Stimulated activated CD8-positive, alpha-beta memory T cell treated with anti-CD3 and anti-CD28 coated beads, Interleukin-4, amount 100 ng/mL, for 4 hours (primary cell): ENCODE data around the gene MROH9.
"Not testable (repeated sequence)": the region's sequence is repeated elsewhere in the genome, so short reads cannot be mapped to it uniquely, and the experiment has no call there.

Experiments
- DNase-seq, 2 donors: peaks; one replicate each; pipeline ENCODE4 v3.0.0-alpha.2; 2020; ENCODE audit warnings: low read depth in 2 of 2, low spot score in 1 of 2

The MROH9 gene, protein sequence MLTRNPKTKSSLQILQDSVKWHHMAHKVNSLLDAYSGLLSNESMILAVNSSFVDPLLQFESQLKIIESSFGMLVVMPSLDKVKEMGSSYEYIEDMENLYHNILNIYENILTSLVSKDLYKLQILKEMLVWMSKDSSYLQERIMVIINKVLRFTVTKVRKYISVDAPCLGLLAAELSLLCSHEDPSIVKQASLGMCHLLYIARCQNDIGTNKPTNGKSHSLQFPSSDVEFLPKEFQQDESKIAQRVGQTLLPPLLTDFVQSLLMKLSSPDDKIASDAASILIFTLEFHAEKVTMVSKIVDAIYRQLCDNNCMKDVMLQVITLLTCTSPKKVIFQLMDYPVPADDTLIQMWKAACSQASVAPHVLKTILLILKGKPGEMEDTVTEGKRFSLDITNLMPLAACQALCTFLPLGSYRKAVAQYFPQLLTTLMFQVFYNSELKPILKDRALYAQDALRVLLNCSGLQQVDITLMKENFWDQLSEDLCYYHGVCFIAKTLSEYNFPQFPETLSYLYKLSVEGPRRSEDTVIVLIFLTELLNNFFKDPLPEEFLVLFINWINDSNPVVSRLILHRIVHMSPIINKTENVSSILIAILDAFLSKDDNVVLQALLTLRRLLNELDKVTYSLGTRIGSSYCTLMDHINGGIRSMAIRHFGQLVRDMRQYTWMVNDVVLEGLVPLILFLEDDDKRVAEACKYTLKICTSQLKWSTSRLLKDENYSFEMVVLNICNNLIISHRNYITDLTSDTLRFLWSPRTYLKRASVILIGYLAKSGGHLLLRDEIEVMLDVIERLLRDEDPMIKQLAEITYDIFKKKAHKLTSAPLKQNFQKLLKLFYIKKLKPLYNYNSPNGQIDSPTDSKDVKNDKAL

DNA sequence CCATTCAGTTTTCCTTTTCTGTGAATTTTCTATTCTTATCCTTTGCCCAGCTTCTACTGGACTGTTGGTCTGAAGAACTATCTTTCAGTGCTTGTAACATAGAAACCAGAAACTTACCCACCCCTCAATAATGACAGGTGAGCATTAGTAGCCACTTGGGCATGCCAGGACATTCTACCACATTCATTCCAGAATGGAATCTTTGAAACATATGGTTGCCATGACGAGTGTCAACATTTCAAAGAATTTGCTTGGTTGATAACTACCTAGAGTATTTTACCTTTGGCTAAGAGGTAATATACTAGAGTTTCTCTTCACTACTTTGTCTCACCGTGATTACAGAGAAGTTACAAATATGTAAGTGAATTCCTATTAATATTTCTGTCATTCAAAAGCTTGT, at the start of gene MROH9:
MROH9 (plus strand) TSS at position 304 of the 400 bp plus-strand sequence. CDS start 10,023 bp downstream, outside the sequence.
- no peak for DNase-seq

DNA sequence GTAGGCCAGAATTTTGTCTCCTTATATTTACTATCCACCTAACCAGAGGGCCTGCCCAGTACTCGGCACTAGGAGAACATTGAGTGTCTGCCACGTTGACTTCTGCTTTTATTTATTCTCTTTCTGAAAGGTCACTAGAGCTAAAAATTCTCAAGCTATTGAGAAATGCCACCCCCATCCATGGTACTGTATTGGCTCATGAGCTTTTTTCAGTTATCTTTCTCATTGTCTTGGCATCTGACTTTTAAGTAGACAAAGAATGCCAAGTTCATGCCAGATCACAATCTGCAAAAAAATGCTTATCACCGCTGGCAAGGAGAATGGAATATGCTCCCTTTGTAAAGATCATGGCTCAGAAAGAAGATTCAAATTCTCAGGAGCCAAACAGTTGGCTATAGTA, 49.8 kb upstream of the MROH9 start:
- DNase-seq: no peak

GRCh38 chr1:170886460-170886859, 48.9 kb upstream of the MROH9 start:
- no peak for DNase-seq

GRCh38 chr1:170887726-170888125, 47.6 kb upstream of the MROH9 start:
- no peak for DNase-seq

DNA sequence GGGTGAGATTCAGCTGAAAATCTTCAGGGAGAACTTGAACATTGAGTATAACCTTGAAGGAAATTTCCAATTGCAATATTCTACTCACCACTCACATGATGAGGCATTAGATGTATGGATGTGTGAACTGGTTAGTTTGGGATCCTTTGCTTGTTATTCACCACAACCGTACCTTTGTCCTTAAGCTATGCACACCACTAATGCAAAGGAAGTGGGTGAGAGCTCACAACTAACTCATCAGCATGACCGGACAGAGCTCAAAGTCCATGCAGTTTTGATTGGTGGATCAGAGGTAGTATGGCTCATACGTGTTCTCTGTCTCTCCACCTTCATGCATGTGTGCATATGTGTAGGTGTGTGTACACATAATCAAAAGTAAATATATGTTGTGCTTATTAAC, 43.5 kb upstream of the MROH9 start:
- DNase-seq: no peak

DNA sequence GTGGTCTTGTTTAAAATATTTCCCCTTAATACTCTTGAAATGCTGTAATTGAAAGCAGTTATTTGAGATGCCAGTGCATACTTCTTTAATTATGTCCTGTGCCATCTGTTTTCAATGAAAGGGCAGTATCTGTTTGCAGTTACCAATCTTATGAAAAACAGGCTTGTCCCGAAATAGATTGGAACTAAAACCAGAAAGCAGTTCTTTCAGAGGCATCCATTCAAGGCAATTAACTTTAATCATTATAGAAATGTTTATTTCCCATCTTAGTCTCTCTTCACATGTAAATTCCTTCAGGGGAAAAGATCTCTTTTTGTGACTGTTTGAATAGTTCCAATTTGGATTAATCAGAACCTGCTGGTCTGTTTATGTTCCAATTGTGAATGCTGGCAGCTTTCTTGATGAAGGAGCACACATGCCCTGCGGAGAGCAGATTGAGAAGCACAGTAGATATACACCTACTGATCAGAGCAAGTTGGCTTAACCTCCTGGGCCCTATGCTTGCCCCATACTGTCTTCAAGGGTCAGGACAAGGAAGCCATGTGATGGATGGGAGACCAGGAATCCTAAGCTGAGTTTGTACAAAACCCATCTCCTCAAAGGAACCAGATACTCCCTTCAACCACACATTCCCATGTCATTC, 41.6 kb upstream of the MROH9 start:
- no peak for DNase-seq

DNA sequence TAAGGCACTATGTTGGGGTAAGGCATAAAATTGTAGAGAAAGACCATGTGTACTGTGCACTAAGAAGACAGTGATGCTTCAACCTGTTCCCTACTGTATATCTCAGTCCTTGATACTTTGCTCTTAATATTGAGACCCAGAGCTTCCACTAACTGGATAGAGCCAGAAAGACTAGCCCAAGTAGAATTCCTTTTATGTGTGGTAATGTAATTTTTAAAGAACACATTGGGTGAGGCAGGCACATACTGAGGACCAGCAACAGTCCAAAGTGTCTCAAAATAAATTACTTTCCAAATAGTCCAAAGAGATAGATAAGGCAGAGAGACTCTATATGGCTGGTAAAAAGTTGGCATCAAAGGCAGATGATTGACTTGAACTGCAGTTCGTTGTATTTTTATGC, 31.4 kb upstream of the MROH9 start:
- no peak for DNase-seq

- DNase-seq: no peak
Observed at GRCh38 chr1:170908942-170909341, 26.4 kb upstream of the MROH9 start.

- no peak for DNase-seq
Observed at GRCh38 chr1:170910273-170910672, 25.1 kb upstream of the MROH9 start.

GRCh38 chr1:170917373-170917772, 18.0 kb upstream of the MROH9 start:
- DNase-seq: no peak

DNA sequence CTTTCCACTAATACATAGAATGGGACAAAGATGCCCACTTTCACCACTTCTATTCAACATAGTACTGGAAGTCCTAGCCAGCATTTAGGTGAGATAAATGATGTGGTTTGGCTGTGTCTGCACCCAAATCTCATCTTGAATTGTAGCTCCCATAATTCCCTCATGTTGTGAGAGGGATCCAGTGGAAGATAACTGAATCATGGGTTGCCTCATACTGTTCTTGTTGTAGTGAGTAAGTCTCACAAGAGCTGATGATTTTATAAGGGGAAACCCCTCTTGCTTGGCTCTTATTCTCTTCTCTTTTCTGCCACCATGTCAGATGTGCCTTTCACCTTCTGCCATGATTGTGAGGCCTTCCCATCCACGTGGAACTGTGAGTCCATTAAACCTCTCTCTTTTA, 10.7 kb upstream of the MROH9 start:
- not testable (repeated sequence) for DNase-seq

DNA sequence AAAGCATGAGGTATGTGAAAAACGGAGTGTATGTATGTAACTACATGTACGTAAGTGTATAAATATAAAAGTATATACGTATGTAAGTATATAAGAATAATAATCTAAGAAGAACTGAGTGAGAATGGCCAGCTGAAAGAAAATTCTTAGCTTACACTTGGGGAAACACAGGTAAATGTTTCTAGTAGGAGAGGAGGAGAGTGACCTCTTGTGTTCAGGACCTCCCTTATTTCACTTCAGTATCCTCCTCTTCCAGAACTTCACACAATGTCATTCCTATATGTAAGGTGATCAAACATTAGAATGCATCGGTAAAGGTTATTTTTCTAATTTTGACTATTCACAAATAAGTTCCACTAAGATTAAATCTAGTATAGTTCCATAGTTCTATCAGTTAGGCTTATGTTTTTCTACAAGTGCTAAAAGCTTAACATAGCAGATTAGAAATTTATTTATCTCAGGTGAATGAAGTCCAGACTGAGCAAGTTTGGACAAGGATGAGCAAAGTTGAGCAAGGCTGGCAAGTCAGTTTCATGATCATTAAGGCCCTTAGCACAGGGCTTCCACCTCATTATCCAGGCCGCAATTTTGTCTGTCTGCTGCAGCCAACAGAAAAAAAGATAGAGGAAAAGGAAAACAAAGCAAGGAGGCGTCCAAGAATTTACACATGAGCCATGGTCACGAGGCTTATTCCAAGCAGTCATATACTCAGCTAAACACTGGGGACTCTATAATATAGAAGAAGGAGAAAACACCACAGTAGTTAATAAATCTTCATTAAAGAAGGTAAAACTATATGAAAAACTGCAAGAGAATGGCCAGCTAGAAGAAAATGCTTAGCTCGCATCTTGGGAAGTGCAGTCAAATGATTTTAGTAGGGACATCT, 7.1 kb upstream of the MROH9 start:
- no peak for DNase-seq

GRCh38 chr1:170929412-170929834, 5.9 kb upstream of the MROH9 start:
- no peak for DNase-seq

DNA sequence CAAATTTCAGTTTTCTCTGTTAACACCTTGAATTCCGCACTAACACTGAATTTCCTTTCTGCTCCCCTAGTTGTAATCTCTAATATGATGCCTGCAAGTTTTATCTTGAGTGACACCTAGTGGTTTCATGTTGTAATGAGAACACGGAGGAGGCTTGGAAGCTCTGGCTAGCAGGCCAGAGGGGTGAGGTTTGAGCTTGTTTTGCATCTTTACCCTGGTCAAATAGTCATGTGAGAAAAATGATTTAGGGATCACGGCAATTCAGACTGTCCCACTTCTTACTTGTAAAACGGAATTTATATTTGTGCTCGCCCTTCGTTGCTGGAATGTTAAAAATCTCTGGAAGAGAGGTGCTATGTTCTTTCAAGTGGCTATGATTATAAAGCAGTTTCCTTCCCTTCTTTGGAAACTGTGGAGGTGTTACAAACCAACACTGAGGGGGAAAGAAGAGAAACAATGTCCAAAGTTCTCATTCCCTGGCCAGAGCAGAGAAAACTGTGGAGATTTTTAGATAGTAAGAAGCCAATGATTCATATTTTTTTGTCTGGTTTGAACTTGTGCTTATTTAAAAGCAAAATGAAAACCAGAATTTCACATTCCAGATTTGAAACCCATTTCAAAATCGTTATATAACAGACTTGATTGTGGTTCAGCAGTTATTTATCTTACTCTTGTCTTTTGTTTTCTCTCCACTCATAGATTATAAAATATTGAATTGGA, 5.3 kb upstream of the MROH9 start:
- DNase-seq: no peak

DNA sequence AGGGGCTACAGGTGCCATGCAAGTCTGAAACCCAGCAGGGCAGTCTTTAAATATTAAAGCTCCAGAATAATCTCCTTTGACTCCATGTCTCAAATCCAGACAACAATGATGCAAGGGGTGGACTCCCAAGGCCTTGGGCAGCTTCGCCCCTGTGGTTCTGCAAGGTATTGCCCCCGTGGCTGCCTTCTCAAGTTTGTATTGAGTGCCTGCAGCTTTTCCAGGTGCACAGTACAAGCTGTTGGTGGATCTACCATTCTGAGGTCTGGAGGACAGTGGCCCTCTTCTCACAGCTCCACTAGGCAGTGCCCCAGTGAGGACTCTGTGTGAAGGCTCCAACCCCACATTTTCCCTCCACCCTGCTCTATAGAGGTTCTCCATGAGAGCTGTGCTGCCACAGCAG, 3.7 kb upstream of the MROH9 start:
- no peak for DNase-seq

DNA sequence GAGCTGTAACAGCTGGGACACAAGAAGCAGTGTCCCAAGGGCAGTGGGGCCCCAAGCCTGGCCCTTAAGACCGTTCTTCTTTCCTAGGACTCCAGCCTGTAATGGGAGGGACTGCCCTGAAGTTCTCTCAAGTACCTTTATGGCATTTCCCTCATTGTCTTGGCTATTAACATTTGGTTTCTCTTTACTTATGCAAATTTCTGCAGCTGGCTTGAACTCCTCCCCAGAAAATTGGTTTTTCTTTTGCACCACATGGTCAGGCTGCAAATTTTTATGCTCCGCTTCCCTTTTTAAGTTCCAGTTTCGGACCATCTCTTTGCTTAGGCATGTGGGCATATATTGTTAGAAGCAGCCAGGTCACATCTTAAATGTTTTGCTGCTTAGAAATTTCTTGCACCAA, 3.1 kb upstream of the MROH9 start:
- DNase-seq: no peak

DNA sequence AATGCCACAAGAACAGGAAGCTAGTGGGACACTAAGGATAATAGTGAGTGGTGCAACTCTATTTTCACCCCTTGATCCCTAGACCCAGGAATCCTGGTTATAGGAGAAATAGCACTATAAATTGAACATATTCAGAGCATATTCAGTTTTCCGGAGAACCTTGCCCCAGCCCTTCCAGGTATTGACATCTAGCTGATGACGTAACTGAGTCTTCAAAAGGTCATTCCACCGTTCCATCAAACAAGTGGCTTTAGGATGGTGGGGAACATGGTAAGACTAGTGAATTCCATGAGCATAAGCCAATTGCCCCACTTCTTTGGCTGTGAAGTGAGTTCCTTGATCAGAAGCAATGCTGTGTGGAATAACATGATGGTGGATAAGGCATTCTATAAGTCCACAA, 2.9 kb downstream of the MROH9 start:
- no peak for DNase-seq

GRCh38 chr1:170939476-170939875, 4.1 kb downstream of the MROH9 start:
- DNase-seq: no peak

DNA sequence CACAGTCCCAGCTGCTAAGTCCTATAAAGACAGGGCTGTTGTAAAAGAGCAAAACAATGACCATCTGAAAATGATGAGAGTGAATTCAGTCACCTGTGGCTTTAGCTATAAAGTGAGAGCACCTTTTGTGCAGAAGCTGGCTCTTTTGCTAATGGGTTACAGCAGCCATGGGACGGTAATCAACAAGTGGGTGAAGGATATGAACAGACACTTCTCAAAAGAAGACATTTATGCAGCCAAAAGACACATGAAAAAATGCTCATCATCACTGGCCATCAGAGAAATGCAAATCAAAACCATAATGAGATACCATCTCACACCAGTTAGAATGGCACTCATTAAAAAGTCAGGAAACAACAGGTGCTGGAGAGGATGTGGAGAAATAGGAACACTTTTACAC, 16.4 kb downstream of the MROH9 start:
- DNase-seq: not testable (repeated sequence)

- no peak for DNase-seq
Observed at GRCh38 chr1:170959385-170959784, 24.1 kb downstream of the MROH9 start.
